HT-29 (cell line): ENCODE data around the gene KIF13A. TPM values are rescaled to one million over a fixed set of nuclear protein-coding genes. Genes with fewer than 3 reads are reported as not detected.
"Not testable (repeated sequence)": the region's sequence is repeated elsewhere in the genome, so short reads cannot be mapped to it uniquely, and the experiment has no call there.

Source experiments
- DNase-seq: peaks from one replicate; pipeline ENCODE4 v3.0.0-alpha.2; 2015; ENCODE audit warnings: low spot score
- total RNA-seq: library from RNA; depleted of rRNA; stranded (reverse); fragments of >200 nt; shearing (Covaris generic); gene quantifications from 2 replicates; pipeline ENCODE4 v1.2.3, GENCODE V29; 2014

Gene KIF13A
- total RNA-seq, 1 experiment from 2014 or later, result 24.4 TPM

DNA sequence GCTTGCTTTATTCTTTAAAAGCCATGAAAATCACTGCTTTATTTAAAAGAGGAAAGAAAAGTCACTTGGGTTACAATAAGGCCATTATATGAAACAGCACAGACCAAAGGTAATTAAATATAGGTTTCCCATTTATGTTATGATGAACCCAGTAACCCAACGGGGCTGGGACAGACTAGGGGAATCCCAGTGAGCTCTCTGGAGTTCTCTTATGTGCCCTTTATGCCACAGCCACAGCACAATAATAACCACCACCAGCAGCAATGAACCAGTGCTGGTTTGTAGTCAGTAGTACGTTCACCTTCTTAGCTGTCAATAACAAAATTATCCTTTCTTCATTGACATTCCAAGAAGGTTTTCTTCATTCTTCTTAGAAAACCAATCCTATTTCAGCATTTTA lies 87.4 kb downstream of the KIF13A start:
- no peak for DNase-seq

DNA sequence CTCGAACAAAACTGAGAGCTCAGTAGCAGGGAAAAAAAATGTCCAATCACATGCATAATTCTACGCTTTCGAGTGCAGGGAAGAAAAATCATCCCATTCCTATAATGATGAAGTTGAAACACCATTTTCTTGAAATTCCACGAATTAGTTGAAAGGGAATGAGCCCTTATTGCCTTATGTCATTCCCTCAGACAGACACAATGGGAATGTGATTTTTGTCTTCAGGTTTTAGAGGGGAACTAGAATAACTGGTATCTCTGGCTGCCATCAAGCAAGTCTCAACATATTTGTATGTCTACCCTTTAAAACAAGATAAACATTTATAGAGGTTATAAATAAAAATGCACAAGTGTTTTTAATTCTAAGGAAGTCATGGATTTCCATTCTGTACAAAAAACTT lies 87.9 kb downstream of the KIF13A start:
- DNase-seq, result no peak

DNA sequence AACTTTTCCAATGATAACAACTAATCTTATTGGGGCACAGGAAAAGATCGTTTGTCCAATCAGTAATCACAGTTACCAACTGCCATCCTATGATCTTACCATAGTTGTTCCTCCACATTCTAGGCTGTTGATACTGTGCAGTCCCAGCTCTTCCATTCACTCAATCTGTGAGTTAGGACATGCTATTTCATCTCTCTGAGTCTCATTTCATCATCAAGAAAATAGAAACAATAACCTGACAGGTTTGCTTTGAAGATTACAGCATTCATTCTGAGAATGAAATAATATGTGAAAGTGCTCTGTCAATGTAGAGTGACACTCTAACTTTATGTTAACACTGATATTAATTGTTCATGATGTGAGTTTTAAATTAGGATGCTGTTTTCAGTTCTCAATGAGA lies 89.8 kb downstream of the KIF13A start:
- DNase-seq, result no peak

DNA sequence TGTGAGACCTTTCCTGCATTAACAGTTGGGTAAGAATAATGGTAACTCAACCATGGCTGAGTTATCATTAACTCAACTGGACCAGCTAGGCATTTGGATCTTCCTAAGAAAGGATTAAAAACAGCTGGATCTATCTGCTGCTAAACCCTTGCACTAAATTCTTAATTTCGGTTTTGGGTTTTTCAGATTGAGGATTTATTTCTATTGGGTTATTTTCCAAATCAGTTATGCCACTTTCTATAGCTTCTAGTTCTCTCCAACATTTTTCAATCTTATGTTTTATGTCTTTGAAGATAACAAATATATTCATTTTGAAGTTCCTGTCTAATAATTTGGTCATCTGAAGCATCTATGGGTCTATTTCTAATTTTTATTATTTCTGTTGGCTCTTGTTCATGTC lies 92.5 kb downstream of the KIF13A start:
- no peak for DNase-seq

DNA sequence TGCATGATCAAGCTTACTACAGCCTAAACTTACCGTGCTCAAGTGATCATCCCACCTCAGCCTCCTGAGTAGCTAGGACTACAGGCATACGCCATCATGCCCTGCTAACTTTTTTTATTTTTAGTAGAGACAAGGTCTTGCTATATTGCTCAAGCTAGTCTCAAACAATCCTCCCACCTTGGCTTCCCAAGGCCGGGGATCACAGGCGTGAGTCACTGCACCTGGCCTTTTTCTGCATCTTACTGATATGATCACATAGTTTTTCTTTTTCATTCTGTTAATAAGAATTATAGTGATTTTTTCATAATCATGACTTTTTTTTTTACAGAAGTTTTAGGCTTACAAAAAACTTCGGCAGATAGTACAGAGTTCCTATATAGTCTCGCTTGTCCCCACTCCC lies 93.2 kb downstream of the KIF13A start:
- no peak for DNase-seq

DNA sequence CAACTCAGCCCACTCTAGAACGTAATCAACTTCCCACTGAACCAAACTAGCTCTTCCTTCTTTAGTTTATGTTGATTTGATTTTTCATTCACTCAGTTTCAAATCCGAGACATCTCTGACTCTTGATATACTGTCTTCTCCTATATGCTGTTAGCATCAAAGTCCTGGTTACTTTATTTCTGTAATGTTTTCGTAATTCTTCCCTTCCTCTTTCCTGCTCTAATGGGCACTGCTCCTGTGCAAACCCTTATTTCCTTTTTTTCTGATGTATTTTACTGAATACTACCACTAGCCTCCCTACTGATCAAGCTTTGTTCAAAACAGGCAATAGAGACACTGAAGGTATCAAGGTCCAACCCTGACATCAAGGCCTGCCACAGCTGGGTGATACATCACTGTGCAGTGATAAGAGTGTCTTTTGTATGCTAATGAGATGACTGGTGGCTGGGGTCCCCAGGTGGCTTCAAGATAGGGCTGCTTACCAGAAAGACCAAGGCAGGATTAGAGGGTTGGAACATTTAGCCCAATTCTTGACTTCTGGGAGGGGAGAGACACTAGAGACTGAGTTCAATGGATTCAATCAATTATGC lies 95.2 kb downstream of the KIF13A start:
- no peak for DNase-seq

DNA sequence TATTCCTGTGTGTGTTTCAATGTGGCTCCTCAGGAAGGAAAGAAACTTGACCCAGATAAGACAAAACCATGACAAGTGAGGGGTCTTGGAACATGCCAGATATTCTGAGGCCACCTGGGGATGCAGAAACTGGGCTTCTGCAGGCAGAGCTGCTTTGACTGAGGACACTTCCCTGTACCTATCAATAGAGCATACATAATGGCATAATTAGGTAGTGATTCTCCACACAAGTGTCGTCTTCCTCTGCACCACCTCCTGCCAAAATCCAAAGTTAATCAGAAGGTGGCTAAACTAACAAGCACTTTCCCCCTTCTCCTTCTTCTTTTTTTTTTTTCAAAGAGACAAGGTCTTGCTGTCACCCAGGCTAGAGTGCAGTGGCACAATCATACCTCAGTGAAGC lies 97.1 kb downstream of the KIF13A start:
- no peak for DNase-seq

DNA sequence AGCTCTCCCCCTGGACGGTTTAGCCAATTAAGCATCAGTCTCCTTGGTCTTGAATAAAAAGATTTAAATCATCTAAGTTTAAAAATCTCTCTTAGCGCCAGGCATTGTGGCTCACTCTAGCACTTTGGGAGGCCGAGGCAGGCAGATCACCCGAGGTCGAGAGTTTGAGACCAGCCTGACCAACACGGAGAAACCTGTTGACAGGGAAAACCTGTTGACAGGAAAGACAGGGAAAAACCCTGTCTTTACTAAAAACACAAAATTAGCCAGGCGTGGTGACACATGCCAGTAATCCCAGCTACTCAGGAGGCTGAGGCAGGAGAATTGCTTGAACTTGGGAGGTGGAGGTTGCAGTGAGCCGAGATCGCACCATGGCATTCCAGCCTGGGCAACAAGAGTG lies 97.7 kb downstream of the KIF13A start:
- not testable (repeated sequence) for DNase-seq

DNA sequence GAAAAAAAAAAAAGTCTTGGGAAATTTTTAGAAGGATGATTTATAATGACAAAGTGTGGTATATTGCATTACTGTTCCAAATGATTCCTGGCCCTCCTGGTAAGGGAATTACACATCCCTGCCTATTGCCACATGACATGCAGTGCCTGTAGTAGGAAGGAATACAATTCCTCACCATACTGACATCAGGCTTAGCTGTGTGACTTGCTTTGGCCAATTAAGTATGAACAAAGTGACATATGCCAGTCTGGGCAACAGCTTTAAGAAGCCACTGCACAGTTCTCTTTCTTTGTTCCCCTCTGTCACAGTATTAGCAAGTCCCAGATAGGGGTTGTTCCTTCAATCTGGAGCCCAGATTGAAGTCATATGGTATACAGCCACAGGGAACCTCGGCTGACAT lies 100.5 kb downstream of the KIF13A start:
- DNase-seq, result no peak

DNA sequence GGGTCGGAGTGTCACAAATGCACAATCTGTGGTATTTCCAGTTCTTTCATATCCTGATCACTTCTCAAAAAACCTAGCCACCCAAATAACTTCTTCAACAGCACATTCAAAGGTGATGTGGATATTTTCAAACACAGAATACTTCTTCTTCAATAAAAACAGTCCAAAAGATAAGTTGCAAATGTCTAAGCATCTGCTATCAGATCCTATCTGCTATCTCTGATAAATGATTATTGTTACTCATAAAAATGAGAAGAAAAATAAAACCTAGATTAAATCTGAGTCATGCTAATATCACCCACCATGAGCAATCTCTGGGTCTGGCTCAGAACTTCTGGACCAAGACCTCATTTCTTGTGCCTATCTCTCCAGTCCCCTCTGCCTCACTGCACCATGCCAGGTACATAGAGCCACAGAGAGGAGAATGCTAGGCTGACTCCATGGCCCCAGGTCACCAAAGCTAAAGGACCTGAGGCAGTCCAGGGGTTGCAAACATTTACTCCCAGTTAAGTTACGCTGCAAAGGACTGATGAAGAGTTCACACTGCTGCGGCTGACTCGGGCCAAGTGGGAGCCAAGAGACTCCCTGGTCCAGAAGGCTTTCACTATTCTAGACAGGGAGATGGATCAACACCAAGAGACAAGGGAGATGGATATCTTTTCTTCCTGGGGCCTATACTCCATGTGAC lies 101.4 kb downstream of the KIF13A start:
- DNase-seq, result no peak

DNA sequence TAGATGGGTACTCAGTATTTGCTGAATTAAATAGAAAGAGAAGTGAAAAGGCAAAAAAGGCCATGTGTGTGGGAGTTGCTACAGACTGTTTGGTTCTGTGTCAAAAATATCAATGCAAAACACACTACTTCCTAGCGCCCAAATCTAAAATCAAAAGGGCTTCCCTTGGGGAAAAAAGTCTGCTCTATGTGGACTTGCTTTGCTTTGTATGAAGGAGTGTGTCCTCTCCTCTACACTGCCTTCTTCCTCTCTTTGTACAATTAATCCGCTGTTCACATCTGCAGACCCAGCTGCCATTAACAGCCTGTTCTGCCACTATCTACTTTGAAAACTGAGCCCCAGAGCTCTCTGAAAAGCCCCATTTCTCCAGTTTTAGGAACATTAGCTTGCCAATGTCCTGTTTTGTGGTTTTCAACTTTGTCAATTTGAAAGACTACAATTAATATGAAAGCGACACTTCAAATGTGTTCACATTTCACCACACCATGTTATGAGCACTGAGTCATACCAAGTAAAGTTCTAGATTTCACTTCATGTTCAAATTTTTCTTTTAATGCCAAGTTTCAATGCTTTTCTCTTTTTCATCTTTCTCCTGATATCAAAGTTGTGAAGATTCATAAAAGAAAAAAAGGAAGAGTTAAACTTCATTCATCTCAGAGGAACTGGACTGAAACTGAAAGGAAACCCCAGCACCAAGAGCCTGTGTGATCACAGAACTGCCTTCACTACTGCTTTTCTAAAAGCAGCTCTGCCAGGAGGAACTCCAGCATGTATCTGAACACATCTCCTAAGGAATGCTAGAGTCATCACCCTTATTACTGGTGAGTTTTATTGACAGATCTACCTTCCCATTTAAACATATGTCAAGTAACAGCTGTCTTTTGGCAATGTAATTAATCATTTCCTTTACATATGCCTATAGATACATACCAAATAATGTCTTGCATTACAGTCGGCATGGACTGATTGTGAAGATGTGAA lies 102.6 kb downstream of the KIF13A start:
- no peak for DNase-seq

DNA sequence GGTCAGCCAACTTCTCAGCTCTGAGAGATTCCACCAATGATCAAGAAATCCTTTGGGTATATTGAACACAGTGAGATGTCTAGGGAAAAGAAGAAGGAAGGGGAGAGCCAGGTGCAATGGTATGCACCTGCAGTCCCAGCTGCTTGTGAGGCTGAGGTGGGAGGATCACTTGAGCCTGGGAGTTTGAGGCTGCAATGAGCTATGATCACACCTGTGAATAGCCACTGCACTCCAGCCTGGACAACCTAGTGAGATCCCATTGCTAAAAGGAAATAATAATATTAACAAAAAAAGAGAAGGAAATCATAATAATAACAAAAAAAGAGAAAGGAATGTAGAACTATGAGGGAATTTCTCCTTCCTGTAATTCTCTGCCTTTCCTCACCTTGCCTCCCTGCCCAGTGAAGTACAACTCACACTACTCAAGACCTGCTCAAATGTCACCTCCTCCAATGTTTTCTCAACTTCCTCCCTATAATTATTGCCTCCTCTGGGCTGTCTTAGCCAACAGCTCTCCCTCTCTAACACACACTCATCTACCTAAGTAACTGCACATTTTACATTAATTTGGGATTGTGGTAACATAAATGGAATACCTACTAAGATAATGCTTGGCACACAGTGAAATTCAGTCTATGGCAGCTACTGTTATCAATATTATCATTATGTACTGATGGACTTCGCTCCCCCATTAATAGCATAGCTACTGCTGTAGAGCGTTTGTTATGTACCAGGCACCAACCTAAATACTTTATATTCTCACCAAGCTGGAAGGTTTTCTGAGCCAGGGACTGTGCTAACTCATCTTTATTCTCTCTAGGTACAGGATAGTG lies 103.6 kb downstream of the KIF13A start:
- no peak for DNase-seq

DNA sequence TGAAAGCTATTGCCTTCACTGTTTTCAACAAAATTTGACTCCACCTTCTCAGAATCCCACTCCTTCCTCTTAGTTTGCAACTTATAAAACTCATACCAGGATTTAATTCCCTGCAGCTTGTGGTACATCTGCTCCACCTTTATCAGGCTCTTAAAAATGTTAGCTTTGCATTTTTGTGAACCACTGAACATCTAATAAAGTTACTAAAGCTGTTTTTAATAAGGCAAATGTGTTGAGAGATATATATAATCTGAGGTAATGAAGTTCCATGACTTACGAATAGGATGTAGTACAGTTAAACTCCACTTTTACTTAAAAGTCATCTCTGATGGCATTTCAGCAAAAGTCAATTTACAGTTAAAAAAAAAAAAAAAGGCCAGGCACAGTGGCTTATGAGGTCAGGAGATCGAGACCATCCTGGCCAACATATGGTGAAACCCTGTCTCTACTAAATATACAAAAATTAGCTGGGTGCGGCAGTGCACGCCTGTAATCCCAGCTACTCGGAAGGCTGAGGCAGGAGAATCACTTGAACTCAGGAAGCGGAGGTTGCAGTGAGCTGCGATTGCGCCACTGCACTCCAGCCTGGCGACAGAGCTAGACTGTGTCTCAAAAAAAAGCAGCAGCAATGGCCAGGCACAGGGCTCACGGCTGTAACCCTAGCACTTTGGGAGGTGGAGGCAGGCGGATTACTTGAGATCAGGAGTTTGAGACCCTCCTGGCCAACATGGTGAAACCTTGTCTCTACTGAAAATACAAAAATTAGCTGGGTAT lies 106.2 kb downstream of the KIF13A start:
- no peak for DNase-seq

DNA sequence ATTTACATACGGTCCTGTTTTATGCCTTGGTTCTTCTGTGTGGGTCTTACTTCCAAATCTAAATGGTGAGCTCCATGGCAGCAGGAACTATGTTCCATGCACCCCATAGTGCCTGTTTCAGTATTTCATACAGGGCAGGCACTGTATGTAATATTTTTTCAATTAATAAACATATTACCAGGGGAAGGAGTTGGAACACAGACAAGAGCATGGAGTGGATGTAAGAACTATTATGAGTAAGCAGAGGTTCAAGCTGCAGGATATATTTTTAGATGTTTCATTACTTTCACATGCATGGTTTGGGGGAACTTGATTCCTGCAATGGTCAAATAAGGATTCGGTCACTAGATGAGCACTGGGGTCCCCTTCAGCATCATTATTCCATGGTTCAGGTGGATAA lies 108.3 kb downstream of the KIF13A start:
- no peak for DNase-seq

DNA sequence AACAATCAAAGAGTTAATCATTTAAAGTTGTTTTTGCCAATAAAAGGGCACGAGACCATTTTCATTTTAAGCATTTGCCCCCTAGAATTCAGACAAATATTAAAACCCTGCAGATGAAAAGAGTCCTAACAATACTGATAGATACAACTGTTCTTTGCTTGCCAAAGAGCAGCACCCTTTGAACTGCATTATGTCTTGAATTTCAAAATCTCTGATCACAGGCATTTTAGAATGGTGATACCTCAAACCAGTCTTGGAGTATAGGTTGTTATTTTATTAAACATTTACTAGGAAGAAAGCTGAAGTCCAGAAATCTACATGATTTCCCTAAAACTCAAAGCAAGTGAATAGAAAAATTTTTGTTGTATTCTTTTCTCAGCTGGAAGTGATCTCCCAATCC lies 108.7 kb downstream of the KIF13A start:
- DNase-seq, result no peak

DNA sequence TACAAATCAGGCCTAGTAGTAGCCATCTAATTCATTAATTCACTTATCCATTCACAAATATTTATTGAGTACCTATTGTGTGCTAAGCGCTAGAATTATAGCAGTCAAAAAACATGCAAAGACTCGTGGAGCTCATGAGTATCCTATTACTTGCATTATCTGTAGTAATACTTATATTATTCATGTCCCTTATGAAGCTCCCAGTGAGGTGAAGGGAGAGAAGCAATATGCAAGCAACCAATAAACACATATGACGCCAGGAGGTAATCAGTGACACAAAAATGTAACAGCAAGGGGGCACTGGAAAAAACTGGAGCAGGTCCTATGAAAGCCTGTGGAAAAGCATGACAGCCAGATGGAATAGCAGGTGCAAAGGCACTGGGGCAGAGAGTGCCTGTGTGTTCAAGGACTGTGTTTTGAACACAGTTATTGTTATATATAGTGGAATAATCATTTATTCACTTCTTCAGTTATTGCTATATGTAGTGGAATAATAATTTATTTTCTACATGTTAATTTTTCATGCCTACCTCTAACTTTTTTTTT lies 109.5 kb downstream of the KIF13A start:
- no peak for DNase-seq

DNA sequence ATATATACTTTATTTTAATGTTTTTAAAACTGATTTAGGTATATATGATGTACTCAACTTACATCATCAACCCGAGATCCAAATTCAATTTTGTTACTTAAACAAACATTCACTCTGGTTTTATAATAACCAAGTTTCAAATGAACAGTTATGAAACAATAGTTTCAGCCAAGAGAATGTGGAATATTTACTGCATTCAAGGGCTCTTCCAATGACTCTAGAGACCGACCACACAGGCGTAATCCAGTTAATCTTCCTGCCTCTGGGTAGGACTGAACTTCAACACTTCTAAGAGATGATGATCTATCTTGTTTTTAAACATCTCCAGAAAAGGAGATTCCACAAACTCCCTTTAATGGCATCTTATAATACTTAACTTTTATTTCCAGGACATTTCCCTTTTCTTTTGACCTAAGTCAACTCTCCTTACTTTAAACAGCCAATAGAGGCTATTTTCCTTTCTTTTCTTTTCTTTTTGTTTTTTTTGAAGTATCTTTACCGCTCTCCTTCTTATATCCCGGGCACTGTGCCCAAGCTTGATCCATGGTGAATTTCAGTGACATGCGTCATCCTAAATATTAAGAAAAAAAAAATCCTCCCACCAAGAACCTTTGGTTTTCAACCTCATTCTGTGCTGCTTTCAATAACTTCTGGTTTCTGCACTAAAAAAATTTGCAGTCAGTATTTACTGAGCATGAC lies 110.1 kb downstream of the KIF13A start:
- no peak for DNase-seq

DNA sequence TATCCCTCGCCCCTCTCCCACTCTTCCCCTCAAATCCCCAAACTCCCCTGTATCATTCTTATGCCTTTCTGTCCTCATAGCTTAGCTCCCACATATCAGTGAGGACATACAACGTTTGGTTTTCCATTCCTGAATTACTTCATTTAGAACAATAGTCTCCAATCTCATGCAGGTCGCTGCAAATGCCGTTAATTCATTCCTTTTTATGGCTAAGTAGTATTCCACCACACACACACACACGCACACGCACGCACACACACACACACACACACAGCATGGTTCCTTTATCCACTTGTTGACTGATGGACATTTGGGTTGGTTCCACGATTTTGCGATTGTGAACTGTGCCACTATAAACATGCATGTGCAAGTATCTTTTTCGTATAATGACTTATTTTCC lies 112.7 kb downstream of the KIF13A start:
- DNase-seq, result no peak

DNA sequence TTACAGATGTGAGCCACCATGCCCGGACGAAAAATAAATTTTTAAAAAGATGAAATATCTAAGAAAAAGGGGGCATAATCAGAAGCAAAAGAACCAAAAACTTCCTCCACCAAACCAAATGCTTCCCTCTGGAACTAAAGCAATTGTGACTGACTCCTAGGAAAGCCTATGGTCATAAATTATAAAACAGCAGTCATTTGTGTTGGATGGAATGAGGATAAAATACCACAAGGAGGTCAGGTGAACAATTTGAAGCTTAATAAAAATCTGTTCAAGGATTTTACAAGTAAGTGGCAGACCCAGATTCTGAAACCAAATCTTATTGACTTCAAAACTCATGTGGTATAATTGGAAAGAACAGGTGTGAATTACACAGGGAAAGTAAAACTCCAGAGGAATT lies 114.5 kb downstream of the KIF13A start:
- DNase-seq, result no peak

DNA sequence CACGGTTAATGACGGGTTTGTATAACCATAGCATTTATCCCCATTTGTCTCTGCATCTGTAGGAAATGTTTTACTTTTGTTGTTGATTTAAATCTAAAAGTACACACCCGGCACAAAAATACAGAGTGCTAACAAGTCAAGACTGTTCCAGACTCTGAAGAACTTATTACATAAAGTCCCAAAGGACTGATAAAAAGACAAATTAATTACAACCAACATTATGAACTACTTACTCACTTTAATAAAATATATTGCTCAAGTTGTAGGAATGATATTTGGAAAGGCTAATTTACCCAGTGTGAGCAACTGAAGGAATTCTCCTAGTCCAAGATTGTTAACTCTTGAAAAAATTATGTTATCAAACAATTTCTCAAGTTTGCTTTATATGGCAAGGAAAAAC lies 115.6 kb downstream of the KIF13A start:
- DNase-seq, result no peak
